K562 (cell line): ENCODE data around the gene ATP2A2. TPM values are rescaled to one million over a fixed set of nuclear protein-coding genes. Genes with fewer than 3 reads are reported as not detected.

ENCODE experiments used
- FOSL1 ChIP-seq: fragments of 200-800 bp; sonication (Bioruptor generic); conservative IDR thresholded peaks from 2 replicates; pipeline ENCODE4 v1.6.1; 2016; ENCODE audit warnings: missing genetic modification characterization, missing compliant biosample characterization
- FOXM1 ChIP-seq, 2 experiments: fragments of 450-650 bp in 1 of 2; sonication (generic) in 1 of 2; formaldehyde crosslinking in 1 of 2; IDR thresholded peaks; 2 replicates each; pipeline versions ENCODE4 v1.6.1 to v1.9.0; 2017 to 2022; ENCODE audit warnings: low read depth in 2 of 2, mild to moderate bottlenecking in 2 of 2, missing genetic modification reagents in 1 of 2, moderate library complexity in 1 of 2
- GATAD2B ChIP-seq: fragments of 450-650 bp; IDR thresholded peaks from 2 replicates; pipeline ENCODE4 v1.6.1; 2017; ENCODE audit warnings: mild to moderate bottlenecking, borderline replicate concordance
- KDM2B ChIP-seq: fragments of 250-450 bp; sonication (Bioruptor Pico); IDR thresholded peaks from 2 replicates; pipeline ENCODE4 v1.8.0; 2021; ENCODE audit warnings: mild to moderate bottlenecking, moderate library complexity
- KLF13 ChIP-seq: fragments of 450-650 bp; IDR thresholded peaks from 2 replicates; pipeline ENCODE4 v1.6.1; 2016; ENCODE audit warnings: missing genetic modification characterization, low read depth, mild to moderate bottlenecking, missing compliant biosample characterization, moderate library complexity, borderline replicate concordance
- PML ChIP-seq: IDR thresholded peaks from 2 replicates; pipeline ENCODE4 v1.6.1; 2012; ENCODE audit warnings: low read length, inconsistent platforms
- SUPT5H ChIP-seq: fragments of 450-650 bp; IDR thresholded peaks from 2 replicates; pipeline ENCODE4 v1.6.1; 2016
- THAP7 ChIP-seq: fragments of 250-450 bp; sonication (Bioruptor Pico); IDR thresholded peaks from 2 replicates; pipeline ENCODE4 v1.5.0; 2021
- TOE1 ChIP-seq, 2 experiments: fragments of 450-650 bp in 1 of 2; sonication (generic) in 1 of 2; formaldehyde crosslinking in 1 of 2; IDR thresholded peaks; 2 replicates each; pipeline versions ENCODE4 v1.7.1 to v1.8.0; 2016 to 2022; ENCODE audit warnings: borderline replicate concordance in 2 of 2, mild to moderate bottlenecking in 2 of 2, antibody characterized with exemption in 1 of 2, inconsistent platforms in 1 of 2, low read depth in 1 of 2, missing genetic modification reagents in 1 of 2, moderate library complexity in 1 of 2
- TRIM24 ChIP-seq, 2 experiments: fragments of 450-650 bp; IDR thresholded peaks; 2 replicates each; pipeline ENCODE4 v1.6.1; 2016
- ZKSCAN1 ChIP-seq: fragments of 150-350 bp; IDR thresholded peaks from 2 replicates; pipeline ENCODE4 v1.6.1; 2016; ENCODE audit warnings: low read depth, low read length
- ZMIZ1 ChIP-seq, 2 experiments: fragments of 150-350 bp in 1 of 2; IDR thresholded peaks; 2 replicates each; pipeline ENCODE4 v1.6.1; 2012 to 2016; ENCODE audit warnings: low read depth in 2 of 2, low read length in 2 of 2, mild to moderate bottlenecking in 1 of 2, moderate library complexity in 1 of 2
- polyA plus RNA-seq, 8 experiments: library from polyadenylated mRNA; depleted of rRNA in 4 of 8; stranded (reverse) in 5 of 8; unstranded in 3 of 8; fragments of >200 nt; fragmentation: Nextera tagmentation in 2 of 8; fragmentation: Illumina TruSeq in 1 of 8; extraction: Ambion mirVana in 2 of 8; extraction: Trizol in 1 of 8; gene quantifications; 2 replicates each; pipeline versions ENCODE4 v1.2.1 to v1.2.3, GENCODE V29; 2011 to 2014; ENCODE audit warnings: inconsistent platforms in 1 of 8, missing spikeins in 1 of 8
- total RNA-seq, 7 experiments: library from RNA; depleted of rRNA in 6 of 7; stranded (reverse); fragments of >200 nt in 6 of 7; fragmentation: Illumina TruSeq in 2 of 7; extraction: Trizol in 2 of 7; gene quantifications; 2 replicates each; pipeline versions ENCODE4 v1.2.1 to v1.2.3, GENCODE V29; 2011 to 2021; ENCODE audit warnings: low replicate concordance in 1 of 7
- TF ChIP-seq, protein P1 (sequence below): fragments of 450-650 bp; formaldehyde crosslinking; IDR thresholded peaks from 2 replicates; pipeline ENCODE4 v1.4.0; 2022; ENCODE audit warnings: mild to moderate bottlenecking, moderate library complexity
- TF ChIP-seq, protein P2 (sequence below): fragments of 450-650 bp; formaldehyde crosslinking; IDR thresholded peaks from 2 replicates; pipeline ENCODE4 v1.4.0; 2020; ENCODE audit warnings: mild to moderate bottlenecking, mixed read lengths
- TF ChIP-seq, protein P3 (sequence below): fragments of 250-450 bp; sonication (Bioruptor Pico); IDR thresholded peaks from 2 replicates; pipeline ENCODE4 v1.8.0; 2021; ENCODE audit warnings: moderate library complexity, mild to moderate bottlenecking, inconsistent platforms

Gene ATP2A2
- total and polyA plus RNA-seq, 9 of the 15 experiments (the other 6 are each of a cell fraction or from before 2014, with no cell fraction given): 5.2 to 205 (median 51.6) TPM

DNA sequence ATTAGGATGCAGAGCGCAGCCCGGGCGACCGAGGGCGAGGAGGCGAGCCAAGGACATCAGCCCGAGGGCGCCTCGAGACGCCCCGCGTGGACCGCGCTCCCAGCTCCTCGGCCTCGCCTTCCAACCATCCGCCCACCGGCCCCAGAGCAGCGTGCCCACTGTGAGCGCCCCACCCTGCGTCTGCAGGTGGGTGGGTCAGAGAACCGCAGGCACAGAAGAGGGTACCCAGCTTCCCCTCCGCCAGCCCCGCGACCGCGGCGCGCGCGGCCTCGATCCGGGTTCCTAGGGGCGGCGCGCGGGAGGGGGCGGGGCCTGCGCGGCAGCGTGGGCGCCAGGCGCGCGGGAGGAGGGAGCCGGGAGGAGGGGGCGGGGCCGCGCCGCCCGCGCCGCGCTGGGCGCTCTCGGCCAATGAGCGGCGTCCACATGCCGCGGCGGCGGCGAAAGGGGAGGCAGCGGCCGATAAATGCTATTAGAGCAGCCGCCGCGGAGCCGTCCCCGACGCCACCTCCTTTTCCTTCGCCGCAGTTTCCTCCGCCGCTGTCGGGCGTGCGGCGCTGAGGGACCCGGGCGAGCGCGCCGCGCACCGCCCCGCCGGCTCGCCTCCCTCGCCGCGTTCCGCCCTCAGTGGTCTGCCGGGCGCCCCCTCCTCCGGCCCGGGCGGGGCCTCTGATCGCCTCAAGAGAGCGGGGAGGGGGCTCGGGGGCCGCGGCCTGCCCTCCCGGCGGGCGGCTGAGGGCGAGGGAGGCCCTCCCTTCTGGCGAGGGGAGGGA lies at the start of gene ATP2A2 (continued):
- no peak for TF ChIP-seq THAP7 (CRISPR knock-in tag)
- TF ChIP-seq TRIM24 (IDR thresholded peaks at IDR 0.05): no peak
- peak; percentile 8; the same call in 1 of the 2 replicates for TF ChIP-seq ZKSCAN1
- no peak for TF ChIP-seq KLF13 (tag)
- no peak for TF ChIP-seq TOE1 (IDR thresholded peaks at IDR 0.05; ENCODE audit: borderline replicate concordance)
- TF ChIP-seq TOE1 (CRISPR knock-in tag; IDR thresholded peaks at IDR 0.05; ENCODE audit: borderline replicate concordance, low read depth): 0 out of 2 replicates have a peak, but pooled peaks have one; percentile 76
- TF ChIP-seq KDM2B (CRISPR knock-in tag): 0 out of 2 replicates have a peak, but pooled peaks have one; percentile 21
- peak; percentile 93 for TF ChIP-seq SUPT5H
- TF ChIP-seq, protein P1, sequence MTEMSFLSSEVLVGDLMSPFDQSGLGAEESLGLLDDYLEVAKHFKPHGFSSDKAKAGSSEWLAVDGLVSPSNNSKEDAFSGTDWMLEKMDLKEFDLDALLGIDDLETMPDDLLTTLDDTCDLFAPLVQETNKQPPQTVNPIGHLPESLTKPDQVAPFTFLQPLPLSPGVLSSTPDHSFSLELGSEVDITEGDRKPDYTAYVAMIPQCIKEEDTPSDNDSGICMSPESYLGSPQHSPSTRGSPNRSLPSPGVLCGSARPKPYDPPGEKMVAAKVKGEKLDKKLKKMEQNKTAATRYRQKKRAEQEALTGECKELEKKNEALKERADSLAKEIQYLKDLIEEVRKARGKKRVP (CRISPR knock-in tag): no peak
- no peak for TF ChIP-seq FOXM1 (IDR thresholded peaks at IDR 0.05; ENCODE audit: low read depth)
- 0 out of 2 replicates have a peak, but pooled peaks have one; percentile 79 for TF ChIP-seq FOXM1 (CRISPR knock-in tag; IDR thresholded peaks at IDR 0.05; ENCODE audit: low read depth)
- 0 out of 2 replicates have a peak, but pooled peaks have one; percentile 44 for TF ChIP-seq GATAD2B
- TF ChIP-seq, protein P2, sequence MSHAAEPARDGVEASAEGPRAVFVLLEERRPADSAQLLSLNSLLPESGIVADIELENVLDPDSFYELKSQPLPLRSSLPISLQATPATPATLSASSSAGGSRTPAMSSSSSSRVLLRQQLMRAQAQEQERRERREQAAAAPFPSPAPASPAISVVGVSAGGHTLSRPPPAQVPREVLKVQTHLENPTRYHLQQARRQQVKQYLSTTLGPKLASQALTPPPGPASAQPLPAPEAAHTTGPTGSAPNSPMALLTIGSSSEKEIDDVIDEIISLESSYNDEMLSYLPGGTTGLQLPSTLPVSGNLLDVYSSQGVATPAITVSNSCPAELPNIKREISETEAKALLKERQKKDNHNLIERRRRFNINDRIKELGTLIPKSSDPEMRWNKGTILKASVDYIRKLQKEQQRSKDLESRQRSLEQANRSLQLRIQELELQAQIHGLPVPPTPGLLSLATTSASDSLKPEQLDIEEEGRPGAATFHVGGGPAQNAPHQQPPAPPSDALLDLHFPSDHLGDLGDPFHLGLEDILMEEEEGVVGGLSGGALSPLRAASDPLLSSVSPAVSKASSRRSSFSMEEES (CRISPR knock-in tag): no peak
- TF ChIP-seq ZMIZ1 (IDR thresholded peaks at IDR 0.05; ENCODE audit: low read depth in 2 of 2, low read length in 2 of 2): 0 out of 4 replicates have a peak, but pooled peaks of 1 of the 2 experiments have one; percentile 14
- peak; percentile 60; the same call in 1 of the 2 replicates for TF ChIP-seq FOSL1 (tag)
- TF ChIP-seq PML: peak; percentile 65; the same call in 1 of the 2 replicates
- TF ChIP-seq, protein P3, sequence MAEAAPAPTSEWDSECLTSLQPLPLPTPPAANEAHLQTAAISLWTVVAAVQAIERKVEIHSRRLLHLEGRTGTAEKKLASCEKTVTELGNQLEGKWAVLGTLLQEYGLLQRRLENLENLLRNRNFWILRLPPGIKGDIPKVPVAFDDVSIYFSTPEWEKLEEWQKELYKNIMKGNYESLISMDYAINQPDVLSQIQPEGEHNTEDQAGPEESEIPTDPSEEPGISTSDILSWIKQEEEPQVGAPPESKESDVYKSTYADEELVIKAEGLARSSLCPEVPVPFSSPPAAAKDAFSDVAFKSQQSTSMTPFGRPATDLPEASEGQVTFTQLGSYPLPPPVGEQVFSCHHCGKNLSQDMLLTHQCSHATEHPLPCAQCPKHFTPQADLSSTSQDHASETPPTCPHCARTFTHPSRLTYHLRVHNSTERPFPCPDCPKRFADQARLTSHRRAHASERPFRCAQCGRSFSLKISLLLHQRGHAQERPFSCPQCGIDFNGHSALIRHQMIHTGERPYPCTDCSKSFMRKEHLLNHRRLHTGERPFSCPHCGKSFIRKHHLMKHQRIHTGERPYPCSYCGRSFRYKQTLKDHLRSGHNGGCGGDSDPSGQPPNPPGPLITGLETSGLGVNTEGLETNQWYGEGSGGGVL (CRISPR knock-in tag): no peak
